Neural crest cell (in vitro differentiated cells): ENCODE measurements around the gene ZNF622. TPM values are rescaled to one million over a fixed set of nuclear protein-coding genes. Genes with fewer than 3 reads are reported as not detected.
A peak's percentile ranks its signal among the peaks of the same experiment; 100 is the strongest.
"Not testable (repeated sequence)": the region's sequence is repeated elsewhere in the genome, so short reads cannot be mapped to it uniquely, and the experiment has no call there.

Experiments used
- DNase-seq: peaks from one replicate; pipeline ENCODE4 v3.0.0; 2021; ENCODE audit warnings: low read depth, mixed read lengths, low spot score
- H3K27ac Mint-ChIP-seq: one replicate; pipeline ENCODE4 v1.8.0; 2021; ENCODE audit warnings: mild to moderate bottlenecking, mixed read lengths; ENCODE audit not compliant: unreplicated experiment
- H3K27me3 Mint-ChIP-seq: 2 replicates; pipeline ENCODE4 v1.8.0; 2021; ENCODE audit warnings: low read depth, mild to moderate bottlenecking, mixed read lengths
- H3K36me3 Mint-ChIP-seq: 2 replicates; pipeline ENCODE4 v1.8.0; 2021; ENCODE audit warnings: low read depth, mild to moderate bottlenecking, mixed read lengths
- H3K4me1 Mint-ChIP-seq: 2 replicates; pipeline ENCODE4 v1.8.0; 2021; ENCODE audit warnings: mixed read lengths
- H3K4me3 Mint-ChIP-seq: one replicate; pipeline ENCODE4 v1.8.0; 2021; ENCODE audit warnings: mild to moderate bottlenecking, mixed read lengths
- H3K9me3 Mint-ChIP-seq: 2 replicates; pipeline ENCODE4 v1.8.0; 2021; ENCODE audit warnings: mixed read lengths
- CTCF ChIP-seq: fragments of 200-600 bp; sonication (generic); conservative IDR thresholded peaks from 2 replicates; pipeline ENCODE4 v1.5.0; 2021; ENCODE audit warnings: antibody characterized with exemption, mild to moderate bottlenecking
- total RNA-seq: library from RNA; stranded (reverse); gene quantifications from 2 replicates; pipeline ENCODE4 v1.2.1, GENCODE V29; 2021

Gene ZNF622
- total RNA-seq, 1 donor from 2014 or later, result 24.0 TPM

GRCh38 chr5:16480821-16481538 lies 15.4 kb upstream of the ZNF622 start:
- no peaks in the 10 kb centered on the region for H3K36me3 Mint-ChIP-seq
- no peaks in the 10 kb centered on the region for H3K27me3 Mint-ChIP-seq
- no peak for TF ChIP-seq CTCF

DNA sequence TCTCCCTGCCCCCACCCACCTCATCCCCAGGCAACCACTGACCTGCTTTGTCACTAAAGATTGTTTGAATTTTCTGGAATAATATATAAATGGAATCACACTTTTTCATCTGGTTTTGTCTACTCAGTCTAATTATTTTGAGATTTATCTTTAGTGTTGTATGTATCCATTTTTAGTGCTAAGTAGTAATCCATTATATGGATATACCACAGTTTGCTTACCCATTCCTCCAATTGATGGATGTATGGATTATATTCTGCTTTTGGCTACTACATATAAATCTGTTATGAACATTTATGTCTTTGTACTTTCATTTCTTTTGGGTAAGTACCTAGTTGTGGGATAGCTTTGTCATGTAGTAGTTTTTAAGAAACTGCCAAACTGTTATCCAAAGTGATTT lies 14.5 kb upstream of the ZNF622 start:
- no peak for TF ChIP-seq CTCF
- no peaks in the 10 kb centered on the region for H3K9me3 Mint-ChIP-seq
- H3K27ac Mint-ChIP-seq, result no peak overlapping the region
- no peak overlapping the region for H3K4me3 Mint-ChIP-seq
- DNase-seq, result no peak
- H3K4me1 Mint-ChIP-seq, result no peaks in the 10 kb centered on the region
- no peaks in the 10 kb centered on the region for H3K36me3 Mint-ChIP-seq
- H3K27me3 Mint-ChIP-seq, result no peaks in the 10 kb centered on the region

More at GRCh38 chr5:16480821-16481538, 15.4 kb upstream of the ZNF622 start:
- Mint-ChIP-seq H3K4me1 (no peaks in the 10 kb centered on the region), H3K4me3 (no peak overlapping the region), H3K27ac (no peak overlapping the region), H3K9me3 (no peaks in the 10 kb centered on the region)
- no peak for DNase-seq

DNA sequence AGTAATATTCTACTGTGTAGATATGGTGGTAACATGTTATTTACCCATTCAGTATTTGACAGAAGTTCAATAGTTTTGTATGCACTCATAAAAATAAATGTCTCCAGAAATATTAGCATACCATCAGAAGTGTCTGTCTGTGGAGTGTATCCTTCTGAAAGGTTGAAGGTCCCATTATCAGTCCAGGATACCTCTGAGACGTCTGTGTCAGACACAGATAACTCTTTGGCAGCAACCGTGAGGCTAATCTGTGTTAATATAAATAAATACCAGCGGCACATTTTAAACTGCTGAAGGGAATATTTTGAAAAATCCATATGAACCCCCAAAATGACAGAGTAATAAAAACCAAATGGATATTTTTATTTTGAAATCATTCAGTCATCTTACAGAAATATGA lies 11.9 kb upstream of the ZNF622 start:
- no peaks in the 10 kb centered on the region for H3K27me3 Mint-ChIP-seq
- H3K27ac Mint-ChIP-seq, result no peak overlapping the region
- H3K36me3 Mint-ChIP-seq, result no peaks in the 10 kb centered on the region
- TF ChIP-seq CTCF, result no peak
- H3K9me3 Mint-ChIP-seq, result no peaks in the 10 kb centered on the region
- DNase-seq, result no peak
- no peak overlapping the region for H3K4me3 Mint-ChIP-seq
- H3K4me1 Mint-ChIP-seq, result no peaks in the 10 kb centered on the region

DNA sequence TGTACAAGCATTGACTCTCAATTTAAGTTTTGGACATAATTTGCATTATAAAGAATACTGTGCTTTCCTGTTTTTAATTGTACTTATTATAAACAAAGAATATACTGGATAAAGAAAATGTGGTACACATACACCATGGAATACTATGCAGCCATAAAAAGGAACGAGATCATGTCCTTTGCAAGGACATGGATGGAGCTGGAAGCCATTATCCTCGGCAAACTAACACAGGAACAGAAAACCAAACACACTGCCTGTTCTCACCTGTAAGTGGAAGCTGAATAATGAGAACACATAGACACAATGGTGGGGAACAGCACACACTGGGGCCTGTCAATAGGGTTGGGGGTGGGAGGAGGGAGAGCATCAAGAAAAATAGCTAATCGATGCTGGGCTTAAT lies 10.8 kb upstream of the ZNF622 start:
- not testable (repeated sequence) for H3K9me3 Mint-ChIP-seq, H3K4me1 Mint-ChIP-seq, H3K36me3 Mint-ChIP-seq, DNase-seq, H3K27me3 Mint-ChIP-seq, H3K4me3 Mint-ChIP-seq, H3K27ac Mint-ChIP-seq

DNA sequence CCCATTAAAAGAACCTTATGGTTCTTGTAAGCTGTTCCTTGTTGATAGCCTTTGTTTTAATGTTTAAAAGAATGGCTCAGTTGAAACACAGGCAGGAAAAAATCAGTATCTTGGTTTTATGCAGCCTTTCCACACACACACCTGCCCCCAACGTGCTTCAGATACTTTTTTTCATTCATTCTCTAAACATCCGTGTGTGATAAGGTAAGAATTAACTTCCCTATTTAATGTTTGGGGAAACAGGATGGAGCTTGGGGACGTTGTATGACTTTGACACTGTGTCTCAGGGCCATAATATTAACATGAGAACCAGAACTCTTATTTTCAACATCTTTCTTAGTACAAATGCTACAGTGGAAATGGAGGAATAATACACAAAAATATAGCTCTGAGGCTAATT lies 5.8 kb upstream of the ZNF622 start:
- Mint-ChIP-seq H3K4me1 (peaks cover 31% of the 10 kb centered on the region), H3K27me3 (no peaks in the 10 kb centered on the region), H3K36me3 (no peaks in the 10 kb centered on the region), H3K27ac (no peak overlapping the region), H3K9me3 (no peaks in the 10 kb centered on the region), H3K4me3 (no peak overlapping the region)
- TF ChIP-seq CTCF, result no peak
- DNase-seq, result no peak

- Mint-ChIP-seq H3K36me3 (no peaks in the 10 kb centered on the region), H3K4me1 (peaks cover 59% of the 10 kb centered on the region), H3K27ac (no peak overlapping the region), H3K4me3 (peak overlapping the region; percentile 98), H3K9me3 (no peaks in the 10 kb centered on the region), H3K27me3 (no peaks in the 10 kb centered on the region)
- TF ChIP-seq CTCF, result no peak
- DNase-seq, result no peak
These were observed 2.0 kb upstream of the ZNF622 start for GRCh38 chr5:16467363-16468219.
